Uterus (tissue), 2 donors: ENCODE measurements around the gene ADH1C.

Experiments
- CTCF ChIP-seq, 4 experiments: fragments of 200-600 bp in 2 of 4; fragments of 450-650 bp in 2 of 4; sonication (generic) in 2 of 4; IDR thresholded peaks; one replicate each; pipeline ENCODE4 v1.5.1; 2016 to 2019; ENCODE audit warnings: antibody characterized with exemption in 4 of 4, mild to moderate bottlenecking in 2 of 4, moderate library complexity in 1 of 4
- POLR2A ChIP-seq, 2 donors: fragments of 450-650 bp; IDR thresholded peaks; one replicate each; pipeline ENCODE4 v1.6.1; 2016; ENCODE audit warnings: antibody characterized with exemption in 2 of 2, mild to moderate bottlenecking in 1 of 2, moderate library complexity in 1 of 2

GRCh38 chr4:99381588-99382175, 29.1 kb upstream of the ADH1C start:
- TF ChIP-seq POLR2A (IDR thresholded peaks at IDR 0.05) = no peak
- no peak for TF ChIP-seq CTCF (IDR thresholded peaks at IDR 0.05)
